K562 (cell line): ENCODE data around the gene IFFO2. TPM values are rescaled to one million over a fixed set of nuclear protein-coding genes. Genes with fewer than 3 reads are reported as not detected.

Experiments
- BCOR ChIP-seq: fragments of 450-650 bp; IDR thresholded peaks from 2 replicates; pipeline ENCODE4 v1.6.1; 2016
- BDP1 ChIP-seq: IDR thresholded peaks from 3 replicates; pipeline ENCODE4 v1.6.1; 2011; ENCODE audit not compliant: insufficient read length, insufficient read depth
- CCAR2 ChIP-seq: fragments of 200-400 bp; formaldehyde crosslinking; IDR thresholded peaks from 2 replicates; pipeline ENCODE4 v1.6.1; 2017; ENCODE audit warnings: mild to moderate bottlenecking, low read depth, low read length
- FOXK2 ChIP-seq, 2 experiments: fragments of 450-650 bp; IDR thresholded peaks in 1 of 2; conservative IDR thresholded peaks in 1 of 2; 2 replicates each; pipeline ENCODE4 v1.6.1; 2016; ENCODE audit warnings: low read depth in 2 of 2, mild to moderate bottlenecking in 1 of 2
- HMG20A ChIP-seq: fragments of 450-650 bp; formaldehyde crosslinking; conservative IDR thresholded peaks from 2 replicates; pipeline ENCODE4 v1.4.0; 2020; ENCODE audit warnings: mild to moderate bottlenecking, mixed read lengths
- IRF2 ChIP-seq: sonication (generic); formaldehyde crosslinking; IDR thresholded peaks from 2 replicates; pipeline ENCODE4 v1.8.1; 2022; ENCODE audit warnings: mild to moderate bottlenecking, missing genetic modification reagents
- KDM1A ChIP-seq, 2 experiments: fragments of 450-650 bp; IDR thresholded peaks; 2 replicates each; pipeline ENCODE4 v1.6.1; 2016; ENCODE audit warnings: mild to moderate bottlenecking in 2 of 2
- MTA2 ChIP-seq: fragments of 450-650 bp; IDR thresholded peaks from 2 replicates; pipeline ENCODE4 v1.6.1; 2016; ENCODE audit warnings: low read depth
- NFIX ChIP-seq: fragments of 250-450 bp; sonication (Bioruptor Pico); IDR thresholded peaks from 2 replicates; pipeline ENCODE4 v1.4.0; 2020; ENCODE audit warnings: low read depth, mild to moderate bottlenecking, moderate library complexity
- RBM17 ChIP-seq: fragments of 200-400 bp; formaldehyde crosslinking; IDR thresholded peaks from 2 replicates; pipeline ENCODE4 v1.6.1; 2017; ENCODE audit warnings: low read depth, mild to moderate bottlenecking, low read length, borderline replicate concordance
- RBM25 ChIP-seq: fragments of 200-400 bp; formaldehyde crosslinking; IDR thresholded peaks from 2 replicates; pipeline ENCODE4 v1.6.1; 2018; ENCODE audit warnings: low read length, low read depth, moderate library complexity; ENCODE audit not compliant: severe bottlenecking
- STAT5B ChIP-seq: fragments of 250-450 bp; sonication (Bioruptor Pico); IDR thresholded peaks from 2 replicates; pipeline ENCODE4 v1.8.0; 2021; ENCODE audit warnings: mild to moderate bottlenecking, inconsistent platforms
- ZFP36 ChIP-seq: fragments of 150-350 bp; IDR thresholded peaks from 2 replicates; pipeline ENCODE4 v1.6.1; 2018; ENCODE audit warnings: low read length, low read depth; ENCODE audit not compliant: partially characterized antibody
- ZNF12 ChIP-seq: sonication (generic); formaldehyde crosslinking; IDR thresholded peaks from 2 replicates; pipeline ENCODE4 v1.4.0; 2020; ENCODE audit warnings: mild to moderate bottlenecking, missing genetic modification reagents
- ZNF263 ChIP-seq: sonication (generic); formaldehyde crosslinking; IDR thresholded peaks from 2 replicates; pipeline ENCODE4 v1.8.0; 2022; ENCODE audit warnings: mild to moderate bottlenecking, missing genetic modification reagents, borderline replicate concordance
- polyA plus RNA-seq, 8 experiments: library from polyadenylated mRNA; depleted of rRNA in 4 of 8; stranded (reverse) in 5 of 8; unstranded in 3 of 8; fragments of >200 nt; fragmentation: Nextera tagmentation in 2 of 8; fragmentation: Illumina TruSeq in 1 of 8; extraction: Ambion mirVana in 2 of 8; extraction: Trizol in 1 of 8; gene quantifications; 2 replicates each; pipeline versions ENCODE4 v1.2.1 to v1.2.3, GENCODE V29; 2011 to 2014; ENCODE audit warnings: inconsistent platforms in 1 of 8, missing spikeins in 1 of 8
- total RNA-seq, 7 experiments: library from RNA; depleted of rRNA in 6 of 7; stranded (reverse); fragments of >200 nt in 6 of 7; fragmentation: Illumina TruSeq in 2 of 7; extraction: Trizol in 2 of 7; gene quantifications; 2 replicates each; pipeline versions ENCODE4 v1.2.1 to v1.2.3, GENCODE V29; 2011 to 2021; ENCODE audit warnings: low replicate concordance in 1 of 7
- TF ChIP-seq, protein P1 (sequence below): IDR thresholded peaks from 3 replicates; pipeline ENCODE4 v1.6.1; 2011; ENCODE audit warnings: borderline replicate concordance, mild to moderate bottlenecking, moderate library complexity; ENCODE audit not compliant: insufficient read length; ENCODE audit errors: extremely low read depth
- TF ChIP-seq, protein P2 (sequence below): sonication (generic); formaldehyde crosslinking; IDR thresholded peaks from 2 replicates; pipeline ENCODE4 v1.8.0; 2022; ENCODE audit warnings: mild to moderate bottlenecking, missing genetic modification reagents

IFFO2 gene
- total and polyA plus RNA-seq, 9 of the 15 experiments (the other 6 are each of a cell fraction or from before 2014, with no cell fraction given): 0.15 to 1.0 (median 0.44) TPM; not detected in 2

DNA sequence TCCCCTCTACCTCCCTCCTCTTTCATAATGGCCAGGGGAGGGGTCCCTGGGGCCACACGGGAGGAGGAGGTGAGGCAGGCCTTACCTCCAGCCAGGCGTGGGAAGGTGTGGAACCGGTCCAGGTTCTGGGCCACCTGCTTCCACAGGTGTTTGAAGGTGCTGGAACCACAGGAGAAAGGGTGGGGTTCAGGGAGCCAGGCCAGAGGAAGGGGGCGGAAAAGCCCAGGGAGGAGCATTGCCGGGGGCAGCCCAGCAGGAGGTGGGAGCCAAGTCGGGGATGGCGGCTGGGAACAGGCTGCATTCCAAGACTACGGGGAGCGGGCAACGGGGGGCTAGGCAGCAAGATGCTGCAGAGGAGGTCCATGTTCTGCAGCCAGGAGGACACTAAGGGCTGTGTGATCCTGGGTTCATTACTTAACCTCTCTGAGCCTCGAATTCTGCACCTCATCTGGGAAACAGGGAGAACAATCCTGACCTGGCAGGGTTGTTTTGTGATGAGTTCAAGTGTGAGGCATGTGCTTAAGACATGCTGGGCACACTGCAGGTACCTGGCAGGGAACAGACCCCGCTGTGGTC, 77.2 kb downstream of the IFFO2 start (continued):
- TF ChIP-seq ZFP36 (peak; percentile 72), RBM17 (no peak), HMG20A (CRISPR knock-in tag) (no peak), BDP1 (no peak), KDM1A (IDR thresholded peaks at IDR 0.05) (0 out of 4 replicates have a peak, but pooled peaks of 1 of the 2 experiments have one; percentile 17), ZNF263 (CRISPR knock-in tag) (no peak), FOXK2 (conservative IDR thresholded peaks at IDR 0.05 in 1 of 2, IDR thresholded peaks at IDR 0.05 in 1 of 2; ENCODE audit: low read depth in 2 of 2) (no peak), STAT5B (no peak), MTA2 (no peak), RBM25 (peak; percentile 61), ZNF12 (CRISPR knock-in tag) (no peak), BCOR (peak; percentile 56), CCAR2 (no peak), IRF2 (CRISPR knock-in tag) (no peak), NFIX (CRISPR knock-in tag) (no peak)
- TF ChIP-seq, protein P1, sequence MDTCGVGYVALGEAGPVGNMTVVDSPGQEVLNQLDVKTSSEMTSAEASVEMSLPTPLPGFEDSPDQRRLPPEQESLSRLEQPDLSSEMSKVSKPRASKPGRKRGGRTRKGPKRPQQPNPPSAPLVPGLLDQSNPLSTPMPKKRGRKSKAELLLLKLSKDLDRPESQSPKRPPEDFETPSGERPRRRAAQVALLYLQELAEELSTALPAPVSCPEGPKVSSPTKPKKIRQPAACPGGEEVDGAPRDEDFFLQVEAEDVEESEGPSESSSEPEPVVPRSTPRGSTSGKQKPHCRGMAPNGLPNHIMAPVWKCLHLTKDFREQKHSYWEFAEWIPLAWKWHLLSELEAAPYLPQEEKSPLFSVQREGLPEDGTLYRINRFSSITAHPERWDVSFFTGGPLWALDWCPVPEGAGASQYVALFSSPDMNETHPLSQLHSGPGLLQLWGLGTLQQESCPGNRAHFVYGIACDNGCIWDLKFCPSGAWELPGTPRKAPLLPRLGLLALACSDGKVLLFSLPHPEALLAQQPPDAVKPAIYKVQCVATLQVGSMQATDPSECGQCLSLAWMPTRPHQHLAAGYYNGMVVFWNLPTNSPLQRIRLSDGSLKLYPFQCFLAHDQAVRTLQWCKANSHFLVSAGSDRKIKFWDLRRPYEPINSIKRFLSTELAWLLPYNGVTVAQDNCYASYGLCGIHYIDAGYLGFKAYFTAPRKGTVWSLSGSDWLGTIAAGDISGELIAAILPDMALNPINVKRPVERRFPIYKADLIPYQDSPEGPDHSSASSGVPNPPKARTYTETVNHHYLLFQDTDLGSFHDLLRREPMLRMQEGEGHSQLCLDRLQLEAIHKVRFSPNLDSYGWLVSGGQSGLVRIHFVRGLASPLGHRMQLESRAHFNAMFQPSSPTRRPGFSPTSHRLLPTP: no peak
- TF ChIP-seq, protein P2, sequence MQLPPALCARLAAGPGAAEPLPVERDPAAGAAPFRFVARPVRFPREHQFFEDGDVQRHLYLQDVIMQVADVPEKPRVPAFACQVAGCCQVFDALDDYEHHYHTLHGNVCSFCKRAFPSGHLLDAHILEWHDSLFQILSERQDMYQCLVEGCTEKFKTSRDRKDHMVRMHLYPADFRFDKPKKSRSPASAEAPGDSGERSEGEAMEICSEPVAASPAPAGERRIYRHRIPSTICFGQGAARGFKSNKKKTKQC: no peak
